Measurements from ENCODE around the gene LPAR1.

The LPAR1 gene

DNA sequence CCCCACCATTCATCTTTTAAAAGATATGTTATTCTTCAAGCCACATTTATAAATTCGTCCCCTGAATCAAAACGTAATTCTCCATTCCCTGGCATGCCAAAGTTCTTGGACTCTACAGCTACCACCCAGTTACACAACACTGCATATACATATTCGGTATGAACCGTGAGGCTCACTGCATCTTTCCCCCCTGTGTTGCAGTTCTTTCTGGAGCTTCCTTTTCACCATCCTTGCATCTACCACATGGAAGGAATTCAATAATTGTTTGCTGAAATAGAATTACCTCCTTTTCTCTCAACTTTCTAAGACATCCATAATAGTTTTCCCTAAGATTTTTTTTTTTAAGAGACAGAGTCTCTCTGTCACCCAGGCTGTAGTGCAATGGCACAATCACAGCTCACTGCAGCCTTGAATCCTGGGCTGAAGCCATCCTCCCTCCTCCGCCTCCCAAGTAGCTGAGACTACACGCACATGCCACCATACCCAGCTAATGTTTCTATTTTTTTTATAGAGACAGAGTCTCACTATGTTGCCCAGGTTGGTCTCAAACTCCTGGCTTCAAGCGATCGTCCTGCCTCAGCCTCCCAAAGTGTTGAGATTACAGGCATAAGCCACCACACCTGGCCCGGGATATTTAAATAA lies 3.3 kb downstream of the LPAR1 start:
- Histone ChIP-seq H3K36me3 (no peaks in the 10 kb centered on the region), H3K27me3 (peaks cover 39 to 60% (median 42%) of the 10 kb centered on the region in 11 experiments), H3K4me2 (peak overlapping the region in 2 of 11 experiments; percentile 15 to 20; a peak in 3 of 22 replicates), H3K9ac (no peak overlapping the region), H3K27ac (no peak overlapping the region), H3K4me1 (peaks cover 3 to 19% (median 9%) of the 10 kb centered on the region in 10 experiments; a peak in 16 of 20 replicates), H3K9me3 (replicated peaks in 1 of 11) (peaks cover 0 to 1% (median 0%) of the 10 kb centered on the region in 11 experiments; a peak in 2 of 22 replicates), H3K4me3 (no peak overlapping the region), H4K20me1 (0 out of 22 replicates have a peak, but pooled peaks cover 0 to 7% (median 0%) of the 10 kb centered on the region in 11 experiments)
- TF ChIP-seq Cebpa-rat (IDR thresholded peaks at IDR 0.05), result no peak

DNA sequence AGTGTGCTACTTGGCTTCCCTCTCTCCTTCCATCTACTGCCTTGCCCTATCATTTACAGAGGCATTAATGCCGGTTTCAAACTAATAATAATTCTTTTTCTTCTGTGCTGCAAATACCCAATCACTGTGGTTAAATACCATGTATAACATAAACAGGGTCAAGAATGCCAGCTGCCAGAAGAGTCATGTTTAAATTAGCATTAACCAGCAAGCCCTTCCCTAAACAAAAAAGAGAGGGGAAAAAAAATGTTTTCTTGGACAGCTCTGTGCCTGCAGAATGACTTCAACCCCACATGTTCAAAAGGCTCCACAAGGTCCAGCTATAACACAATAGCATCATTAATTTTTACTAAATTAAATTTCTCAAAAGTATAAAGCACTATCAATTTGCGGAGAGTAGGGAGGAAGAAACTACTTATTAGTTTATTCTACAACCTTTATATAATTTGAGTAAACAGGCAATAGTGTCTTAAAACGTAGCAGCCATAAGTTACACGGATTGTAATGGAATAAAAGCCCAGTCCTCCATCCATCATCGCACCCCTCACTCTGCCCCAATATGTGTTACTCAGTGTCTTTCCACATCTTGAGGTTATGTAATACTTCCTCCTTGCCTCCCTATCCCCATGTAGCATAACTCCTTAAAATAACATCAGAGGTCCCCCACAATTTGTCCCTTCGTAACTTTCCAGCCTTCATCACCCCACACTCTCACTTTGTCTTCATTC lies 3.9 kb downstream of the LPAR1 start:
- Histone ChIP-seq H3K27me3 (peaks cover 35 to 56% (median 37%) of the 10 kb centered on the region in 11 experiments), H3K4me2 (peak overlapping the region in 2 of 11 experiments; percentile 15 to 20; a peak in 3 of 22 replicates)

DNA sequence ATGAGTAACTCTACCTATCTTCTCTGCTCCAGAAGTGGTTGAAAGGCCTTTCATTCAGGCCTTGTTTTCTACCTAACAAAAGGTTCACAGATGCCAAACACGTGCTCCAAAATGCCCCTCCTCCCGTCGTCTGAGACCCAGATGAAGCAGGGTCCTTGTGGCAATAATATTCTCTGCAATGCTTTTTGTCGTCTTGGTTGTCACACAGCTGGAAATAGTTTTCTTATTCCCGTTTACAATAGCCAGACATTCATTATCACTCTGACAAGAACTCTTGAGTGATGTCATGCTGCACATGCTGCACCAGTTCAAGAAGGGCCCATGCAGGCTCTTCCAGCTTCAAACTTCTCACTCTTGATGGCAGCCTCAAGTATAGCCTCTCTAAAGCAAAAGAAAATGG lies 7.8 kb downstream of the LPAR1 start:
- Histone ChIP-seq H3K4me2 (no peak overlapping the region), H4K20me1 (no peaks in the 10 kb centered on the region), H3K27ac (no peak overlapping the region), H3K4me3 (no peak overlapping the region), H3K9me3 (replicated peaks in 1 of 11) (peaks cover 0 to 12% (median 6%) of the 10 kb centered on the region in 11 experiments; a peak in 8 of 22 replicates), H3K27me3 (peaks cover 0 to 19% (median 0%) of the 10 kb centered on the region in 11 experiments; a peak in 5 of 22 replicates), H3K36me3 (no peaks in the 10 kb centered on the region), H3K9ac (no peak overlapping the region), H3K4me1 (peaks cover 0 to 15% (median 6%) of the 10 kb centered on the region in 10 experiments; a peak in 12 of 20 replicates)
- no peak for TF ChIP-seq Cebpa-rat (IDR thresholded peaks at IDR 0.05)

More for the DNA sequence above, 3.9 kb downstream of the LPAR1 start:
- H3K9me3 ChIP-seq (replicated peaks in 1 of 11), result peaks cover 0 to 8% (median 4%) of the 10 kb centered on the region in 11 experiments; a peak in 8 of 22 replicates
- peaks cover 5 to 22% (median 10%) of the 10 kb centered on the region in 10 experiments; a peak in 19 of 20 replicates for H3K4me1 ChIP-seq
- H3K4me3 ChIP-seq, result no peak overlapping the region
- no peak overlapping the region for H3K9ac ChIP-seq
- H3K27ac ChIP-seq, result no peak overlapping the region
- H4K20me1 ChIP-seq, result 0 out of 22 replicates have a peak, but pooled peaks cover 0 to 7% (median 0%) of the 10 kb centered on the region in 11 experiments
- no peak for TF ChIP-seq Cebpa-rat (IDR thresholded peaks at IDR 0.05)
- no peaks in the 10 kb centered on the region for H3K36me3 ChIP-seq

DNA sequence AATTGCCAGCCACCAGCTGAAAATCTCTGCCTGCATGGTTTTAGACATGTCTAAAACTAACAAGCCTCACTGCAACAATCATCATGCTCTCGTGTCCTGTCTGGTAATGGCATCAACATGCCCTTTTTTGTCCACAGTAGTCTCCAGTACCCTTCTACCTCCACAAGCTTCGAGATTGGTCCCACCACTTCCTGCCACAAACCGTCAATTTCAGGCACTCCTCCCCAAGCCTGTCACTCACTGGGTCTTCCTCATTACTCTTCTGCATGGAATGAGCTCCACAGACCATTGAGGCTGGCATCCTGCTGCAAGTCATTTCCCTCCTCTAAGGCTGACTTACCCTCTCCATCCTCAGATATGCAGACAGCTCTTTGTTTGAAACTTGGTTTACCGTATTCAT lies 9.0 kb downstream of the LPAR1 start:
- H3K4me1 ChIP-seq, result peaks cover 0 to 10% (median 6%) of the 10 kb centered on the region in 10 experiments; a peak in 12 of 20 replicates
- no peak overlapping the region for H3K27ac ChIP-seq
- peaks cover 0 to 12% (median 6%) of the 10 kb centered on the region in 11 experiments; a peak in 8 of 22 replicates for H3K9me3 ChIP-seq (replicated peaks in 1 of 11)
- H3K4me2 ChIP-seq, result peak overlapping the region in 7 of 11 experiments; percentile 6 to 63 (median 23); a peak in 11 of 22 replicates
- no peaks in the 10 kb centered on the region for H4K20me1 ChIP-seq
- TF ChIP-seq Cebpa-rat (IDR thresholded peaks at IDR 0.05), result no peak
- H3K27me3 ChIP-seq, result peaks cover 0 to 9% (median 0%) of the 10 kb centered on the region in 11 experiments; a peak in 1 of 22 replicates
- no peak overlapping the region for H3K4me3 ChIP-seq
- no peaks in the 10 kb centered on the region for H3K36me3 ChIP-seq
- no peak overlapping the region for H3K9ac ChIP-seq

DNA sequence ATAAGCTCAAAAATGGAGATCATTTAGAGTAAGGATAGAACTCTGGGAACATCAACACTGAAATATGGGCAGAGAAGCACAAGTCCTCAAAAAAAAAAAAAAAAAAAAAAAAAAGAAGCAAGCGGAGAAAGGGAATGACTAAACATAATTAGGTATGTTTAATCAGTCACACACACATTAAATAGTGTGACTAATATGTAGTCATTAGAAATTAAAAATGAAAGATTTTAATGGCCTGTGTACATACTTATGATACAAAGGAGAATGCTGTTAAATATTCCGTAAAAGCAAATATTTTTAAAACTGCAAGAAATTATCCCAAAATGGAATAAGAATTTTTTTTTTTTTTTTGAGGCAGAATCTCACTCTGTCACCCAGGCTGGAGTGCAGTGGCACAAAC lies 10.5 kb downstream of the LPAR1 start:
- no peak overlapping the region for H3K27ac ChIP-seq
- no peak overlapping the region for H3K9ac ChIP-seq
- no peaks in the 10 kb centered on the region for H3K27me3 ChIP-seq
- H3K4me3 ChIP-seq, result no peak overlapping the region
- no peaks in the 10 kb centered on the region for H4K20me1 ChIP-seq
- peaks cover 0 to 12% (median 6%) of the 10 kb centered on the region in 11 experiments; a peak in 8 of 22 replicates for H3K9me3 ChIP-seq (replicated peaks in 1 of 11)
- no peak overlapping the region for H3K4me2 ChIP-seq
- peaks cover 0 to 10% (median 6%) of the 10 kb centered on the region in 10 experiments; a peak in 11 of 20 replicates for H3K4me1 ChIP-seq
- no peak for TF ChIP-seq Cebpa-rat (IDR thresholded peaks at IDR 0.05)
- no peaks in the 10 kb centered on the region for H3K36me3 ChIP-seq

DNA sequence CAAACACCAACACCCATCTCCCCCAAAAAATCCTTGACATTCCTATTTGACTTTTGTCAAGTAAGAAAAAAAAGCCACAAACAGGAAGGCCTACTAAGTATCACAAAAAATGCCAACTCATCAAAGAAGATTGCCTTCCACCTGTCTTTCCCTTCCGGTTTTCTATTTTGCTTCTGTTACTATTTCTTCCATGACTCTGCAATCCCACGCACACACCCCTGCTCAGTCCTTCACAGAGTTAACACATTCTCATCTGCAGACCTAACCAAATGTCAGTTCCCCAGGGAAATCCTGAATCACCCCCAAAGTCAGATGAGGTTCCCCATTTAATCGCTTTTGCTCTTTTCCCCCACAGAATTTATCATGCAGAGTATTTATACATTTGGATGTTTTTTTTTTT lies 15.1 kb downstream of the LPAR1 start:
- no peaks in the 10 kb centered on the region for H4K20me1 ChIP-seq
- H3K4me1 ChIP-seq, result no peaks in the 10 kb centered on the region
- no peaks in the 10 kb centered on the region for H3K27me3 ChIP-seq
- no peak overlapping the region for H3K4me3 ChIP-seq
- H3K27ac ChIP-seq, result no peak overlapping the region
- no peaks in the 10 kb centered on the region for H3K36me3 ChIP-seq
- H3K9me3 ChIP-seq (replicated peaks in 1 of 11), result 0 out of 22 replicates have a peak, but pooled peaks cover 0 to 3% (median 0%) of the 10 kb centered on the region in 11 experiments
- H3K9ac ChIP-seq, result no peak overlapping the region
- 0 out of 22 replicates have a peak overlapping the region, but pooled peaks of 1 of the 11 experiments have one; percentile 4 for H3K4me2 ChIP-seq
- TF ChIP-seq Cebpa-rat (IDR thresholded peaks at IDR 0.05), result no peak

DNA sequence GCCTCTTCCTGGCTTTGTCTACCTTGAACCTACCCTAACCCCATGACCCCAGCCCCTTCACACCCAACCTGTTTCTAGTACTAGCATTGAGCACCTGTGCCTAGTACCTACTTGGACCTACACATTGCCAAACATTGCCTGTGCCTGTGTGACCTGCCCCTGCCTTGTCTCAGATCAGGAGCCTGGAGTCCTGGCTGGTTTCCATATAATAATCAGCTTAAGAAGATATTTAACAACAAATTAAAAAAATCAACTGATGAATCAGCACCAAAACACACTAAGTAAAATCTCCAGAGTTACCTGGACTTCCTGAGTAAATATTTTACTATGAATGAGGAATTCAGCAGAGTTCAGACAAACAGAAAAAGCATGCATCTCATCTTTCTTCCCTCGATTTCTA lies 17.7 kb downstream of the LPAR1 start:
- Histone ChIP-seq H4K20me1 (no peaks in the 10 kb centered on the region), H3K4me3 (no peak overlapping the region), H3K4me1 (peaks cover 12 to 21% (median 16%) of the 10 kb centered on the region in 10 experiments), H3K36me3 (no peaks in the 10 kb centered on the region), H3K4me2 (no peak overlapping the region), H3K27ac (no peak overlapping the region), H3K9ac (no peak overlapping the region), H3K9me3 (replicated peaks in 1 of 11) (0 out of 22 replicates have a peak, but pooled peaks cover 0 to 3% (median 0%) of the 10 kb centered on the region in 11 experiments), H3K27me3 (no peaks in the 10 kb centered on the region)
- TF ChIP-seq Cebpa-rat (IDR thresholded peaks at IDR 0.05), result no peak

DNA sequence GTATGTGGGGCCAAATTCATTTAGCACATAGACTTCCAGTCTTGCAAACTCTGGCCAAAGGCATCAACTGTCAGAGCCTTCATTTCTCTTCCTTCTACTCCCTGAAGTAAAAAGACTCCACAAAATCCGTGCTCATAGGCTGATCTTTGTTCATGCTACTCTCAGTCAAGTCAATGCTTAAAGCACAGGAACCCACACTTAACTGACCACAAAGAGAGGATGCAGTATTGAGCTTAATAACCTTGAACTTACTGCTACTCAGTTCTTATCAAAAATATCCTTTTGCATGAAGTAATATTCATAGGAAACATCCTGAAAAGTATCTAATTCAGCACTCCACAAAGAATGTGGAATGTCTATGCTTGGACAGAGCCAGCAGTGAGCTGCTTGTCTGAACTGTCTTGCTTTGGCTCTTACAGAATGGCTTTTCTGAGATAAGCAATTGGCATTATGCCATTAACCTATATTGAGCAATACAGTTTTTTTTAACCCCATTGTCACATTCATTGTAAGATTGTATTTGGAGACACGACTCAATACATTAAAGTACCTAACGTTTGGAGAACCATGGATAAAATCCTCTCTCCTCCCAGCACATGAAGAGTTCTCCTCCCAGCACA lies 21.7 kb downstream of the LPAR1 start:
- no peak overlapping the region for H3K4me3 ChIP-seq
- H3K9me3 ChIP-seq (replicated peaks in 1 of 11), result no peaks in the 10 kb centered on the region
- H3K4me1 ChIP-seq, result peaks cover 12 to 21% (median 16%) of the 10 kb centered on the region in 10 experiments
- peak overlapping the region; percentile 10 to 75 (median 50) for H3K4me2 ChIP-seq
- H3K27ac ChIP-seq, result 0 out of 22 replicates have a peak overlapping the region, but pooled peaks of 1 of the 11 experiments have one; percentile 20
- H4K20me1 ChIP-seq, result no peaks in the 10 kb centered on the region
- H3K27me3 ChIP-seq, result peaks cover 0 to 4% (median 0%) of the 10 kb centered on the region in 11 experiments; a peak in 1 of 22 replicates
- no peaks in the 10 kb centered on the region for H3K36me3 ChIP-seq
- H3K9ac ChIP-seq, result no peak overlapping the region
- peak in 3 of 11 experiments; percentile 17 to 42 (median 22); a peak in 2 of 22 replicates for TF ChIP-seq Cebpa-rat (IDR thresholded peaks at IDR 0.05)
